Thymus (tissue), 11 donors: ENCODE measurements around the gene TMPRSS4. TPM values are rescaled to one million over a fixed set of nuclear protein-coding genes. Genes with fewer than 3 reads are reported as not detected.

ENCODE experiments used
- DNase-seq, 9 donors: peaks; one replicate each; pipeline ENCODE4 v3.0.0-alpha.2; 2013; ENCODE audit warnings: low spot score in 9 of 9, low read depth in 6 of 9, missing footprints in 1 of 9
- H3K27ac ChIP-seq, 2 donors: one replicate each; pipeline ENCODE4 v1.5.1; 2013; ENCODE audit warnings: control low read depth in 1 of 2, low read depth in 1 of 2, low read length in 1 of 2, mild to moderate bottlenecking in 1 of 2, moderate library complexity in 1 of 2
- H3K27me3 ChIP-seq, 2 donors: one replicate each; pipeline ENCODE4 v1.5.1; 2013; ENCODE audit warnings: low read length in 1 of 2; ENCODE audit not compliant: control insufficient read depth in 2 of 2, insufficient read depth in 1 of 2
- H3K36me3 ChIP-seq, 2 donors: one replicate each; pipeline ENCODE4 v1.5.1; 2013; ENCODE audit warnings: low read length in 1 of 2, mild to moderate bottlenecking in 1 of 2, moderate library complexity in 1 of 2; ENCODE audit not compliant: control insufficient read depth in 2 of 2, insufficient read depth in 2 of 2
- H3K4me1 ChIP-seq, 2 donors: one replicate each; pipeline ENCODE4 v1.5.1; 2013; ENCODE audit warnings: low read length in 2 of 2; ENCODE audit not compliant: control insufficient read depth in 2 of 2, insufficient read depth in 2 of 2
- H3K4me3 ChIP-seq, 2 donors: one replicate each; pipeline ENCODE4 v1.5.1; 2013; ENCODE audit warnings: low read length in 2 of 2, control low read depth in 1 of 2, mild to moderate bottlenecking in 1 of 2
- H3K9me3 ChIP-seq, 2 donors: one replicate each; pipeline ENCODE4 v1.5.1; 2013; ENCODE audit warnings: low read length in 1 of 2, mild to moderate bottlenecking in 1 of 2; ENCODE audit not compliant: control insufficient read depth in 2 of 2, insufficient read depth in 1 of 2
- WGBS: extraction: QIAGEN DNeasy Blood & Tissue Kit; methylation state at CpG from one replicate; pipeline ENCODE4 v1.1.7; 2013; 5-methylcytosine and 5-hydroxymethylcytosine counted together
- polyA plus RNA-seq: library from polyadenylated mRNA; stranded (reverse); fragments of 200-250 nt; gene quantifications from one replicate; pipeline ENCODE4 v1.2.3, GENCODE V29; 2013
- total RNA-seq: library from RNA; stranded (reverse); fragments of 120-200 nt; gene quantifications from one replicate; pipeline ENCODE4 v1.2.4, GENCODE V29; 2013
- donor health status: healthy.

The TMPRSS4 gene
- total and polyA plus RNA-seq, 2 donors = 2.5 to 7.4 TPM

DNA sequence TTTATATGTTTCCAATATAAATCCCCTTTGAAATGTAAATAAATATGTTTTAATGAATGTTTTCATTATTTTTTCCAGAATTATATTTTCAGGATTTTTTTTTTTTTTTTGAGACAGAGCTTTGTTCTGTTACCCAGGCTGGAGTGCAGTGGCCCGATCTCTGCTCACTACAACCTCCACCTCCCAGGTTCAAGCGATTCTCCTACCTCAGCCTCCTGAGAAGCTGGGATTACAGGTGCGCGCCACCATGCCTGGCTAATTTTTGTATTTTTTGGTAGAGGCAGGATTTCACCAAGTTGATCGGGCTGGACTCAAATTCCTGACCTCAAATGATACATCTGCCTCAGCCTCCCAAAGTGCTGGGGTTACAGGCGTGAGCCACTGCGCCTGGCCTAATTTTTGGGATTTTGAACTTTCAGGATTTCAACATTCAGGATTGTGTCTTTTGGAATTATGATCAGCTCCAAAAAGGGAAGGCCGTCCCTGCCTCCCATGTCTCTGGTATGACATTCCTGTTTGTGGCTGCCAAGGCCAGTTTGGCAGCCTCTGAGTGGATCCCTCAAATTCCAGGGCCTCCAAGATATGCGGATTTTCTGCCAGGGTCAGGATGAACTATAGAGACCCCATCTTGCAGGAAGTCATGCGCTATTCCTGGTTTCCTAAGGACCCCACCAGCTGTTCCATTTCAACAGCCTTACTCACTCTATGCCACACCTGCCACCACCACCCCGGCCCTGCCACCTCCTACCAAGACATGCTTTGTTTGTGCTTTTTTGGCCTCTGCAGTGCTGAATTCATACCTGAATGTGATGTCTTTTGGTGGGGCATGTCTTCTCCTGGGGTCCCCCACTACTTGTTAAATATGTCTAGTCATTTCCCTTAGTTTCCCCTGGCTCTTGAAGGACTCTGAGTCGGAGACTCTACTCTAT, 21.9 kb upstream of the TMPRSS4 start:
- DNase-seq = no peak
- peaks cover 28 to 40% of the 10 kb centered on the region in 2 donors for H3K4me1 ChIP-seq
- H3K36me3 ChIP-seq = no peaks in the 10 kb centered on the region
- WGBS = 96% methylated on average over 12 of the region's 12 CpGs
- no peak overlapping the region for H3K27ac ChIP-seq
- peaks cover 0 to 2% of the 10 kb centered on the region in 2 donors for H3K27me3 ChIP-seq
- no peak overlapping the region for H3K4me3 ChIP-seq
- no peaks in the 10 kb centered on the region for H3K9me3 ChIP-seq

DNA sequence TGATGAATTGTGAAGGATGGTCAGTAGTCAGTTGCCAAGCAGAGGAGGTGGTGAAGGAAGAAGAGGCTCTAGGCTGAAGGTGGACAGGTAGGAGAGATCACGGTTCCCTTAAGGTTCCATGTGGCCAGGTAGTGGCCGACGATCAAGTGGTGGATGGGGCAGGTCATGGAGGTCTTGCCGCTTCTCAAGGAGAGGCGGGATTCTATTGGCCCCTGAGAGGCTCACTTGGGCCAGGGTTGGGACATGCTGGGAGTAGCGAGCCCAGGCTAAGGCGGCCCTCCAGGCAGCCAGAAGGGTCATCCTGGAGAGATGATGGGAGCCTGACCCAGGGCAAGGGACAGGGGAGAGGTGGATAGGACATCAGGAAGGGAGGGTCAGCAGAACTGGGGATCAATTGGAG, 20.9 kb upstream of the TMPRSS4 start:
- H3K9me3 ChIP-seq = no peaks in the 10 kb centered on the region
- H3K4me1 ChIP-seq = peaks cover 20 to 30% of the 10 kb centered on the region in 2 donors
- H3K27me3 ChIP-seq = peaks cover 0 to 2% of the 10 kb centered on the region in 2 donors
- H3K36me3 ChIP-seq = no peaks in the 10 kb centered on the region
- no peak overlapping the region for H3K4me3 ChIP-seq
- no peak overlapping the region for H3K27ac ChIP-seq
- over 99% methylated on average over 7 of the region's 7 CpGs for WGBS
- DNase-seq = no peak

GRCh38 chr11:118056806-118057205, 20.1 kb upstream of the TMPRSS4 start:
- H3K9me3 ChIP-seq = no peaks in the 10 kb centered on the region
- peaks cover 12 to 21% of the 10 kb centered on the region in 2 donors for H3K4me1 ChIP-seq
- DNase-seq = no peak
- 45% methylated on average over 8 of the region's 8 CpGs for WGBS
- H3K4me3 ChIP-seq = no peak overlapping the region
- peaks cover 0 to 2% of the 10 kb centered on the region in 2 donors for H3K27me3 ChIP-seq
- H3K36me3 ChIP-seq = no peaks in the 10 kb centered on the region
- no peak overlapping the region for H3K27ac ChIP-seq

GRCh38 chr11:118057251-118058145, 19.4 kb upstream of the TMPRSS4 start:
- 97% methylated on average over 14 of the region's 14 CpGs for WGBS
- no peaks in the 10 kb centered on the region for H3K9me3 ChIP-seq
- no peak for DNase-seq
- no peaks in the 10 kb centered on the region for H3K36me3 ChIP-seq
- H3K4me1 ChIP-seq = peaks cover 5 to 14% of the 10 kb centered on the region in 2 donors
- H3K27me3 ChIP-seq = peaks cover 0 to 2% of the 10 kb centered on the region in 2 donors
- no peak overlapping the region for H3K27ac ChIP-seq
- no peak overlapping the region for H3K4me3 ChIP-seq

DNA sequence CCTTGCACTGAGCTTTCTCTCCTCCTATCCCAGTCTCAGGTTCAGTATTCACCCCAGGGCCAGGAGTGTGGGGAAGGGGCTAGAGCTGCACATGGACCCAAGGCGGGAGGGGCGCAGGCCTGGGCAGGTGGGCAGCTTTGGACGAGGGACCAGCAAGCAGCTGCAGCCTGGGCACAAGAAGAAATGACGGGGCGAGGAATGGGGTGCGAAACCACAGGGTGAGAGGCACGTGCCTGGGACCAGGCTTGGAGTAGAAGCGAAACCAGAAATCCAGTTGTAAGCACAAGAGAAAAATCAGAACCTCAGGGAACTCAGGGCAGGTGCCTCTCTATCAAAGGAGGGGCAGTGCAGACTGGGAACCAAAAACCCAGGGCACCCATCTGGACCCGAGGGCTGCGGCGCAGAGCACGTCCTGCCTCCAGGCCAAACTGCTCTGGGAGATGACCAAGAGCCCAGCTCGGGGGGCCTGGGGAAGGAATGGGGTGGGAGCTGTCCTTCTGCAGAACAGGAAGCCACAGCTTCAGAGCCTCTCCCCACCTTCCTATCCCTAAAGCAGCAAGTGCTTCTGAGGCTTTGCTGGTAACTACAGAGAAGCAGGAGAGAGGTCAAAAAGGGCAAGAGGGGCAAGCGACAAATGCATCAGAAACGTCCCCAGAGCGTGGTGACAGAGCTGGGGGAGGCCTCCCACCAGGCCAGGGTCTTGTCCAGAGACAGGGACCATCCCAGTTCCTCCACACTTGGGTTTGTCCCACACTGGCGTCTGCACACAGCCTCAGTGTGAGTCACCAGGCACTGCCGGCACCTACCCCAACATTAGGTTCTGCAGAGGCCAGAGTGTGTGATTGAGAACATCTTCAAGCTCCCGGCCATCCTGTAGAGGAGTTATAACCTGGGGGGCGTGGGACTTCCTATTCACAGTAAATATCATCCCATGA, 18.3 kb upstream of the TMPRSS4 start:
- Histone ChIP-seq H3K4me3 (no peak overlapping the region), H3K9me3 (no peaks in the 10 kb centered on the region), H3K4me1 (peaks cover 0 to 4% of the 10 kb centered on the region in 2 donors), H3K36me3 (no peaks in the 10 kb centered on the region), H3K27me3 (peaks cover 0 to 2% of the 10 kb centered on the region in 2 donors), H3K27ac (no peak overlapping the region)
- 83% methylated on average over 20 of the region's 20 CpGs for WGBS
- no peak for DNase-seq

DNA sequence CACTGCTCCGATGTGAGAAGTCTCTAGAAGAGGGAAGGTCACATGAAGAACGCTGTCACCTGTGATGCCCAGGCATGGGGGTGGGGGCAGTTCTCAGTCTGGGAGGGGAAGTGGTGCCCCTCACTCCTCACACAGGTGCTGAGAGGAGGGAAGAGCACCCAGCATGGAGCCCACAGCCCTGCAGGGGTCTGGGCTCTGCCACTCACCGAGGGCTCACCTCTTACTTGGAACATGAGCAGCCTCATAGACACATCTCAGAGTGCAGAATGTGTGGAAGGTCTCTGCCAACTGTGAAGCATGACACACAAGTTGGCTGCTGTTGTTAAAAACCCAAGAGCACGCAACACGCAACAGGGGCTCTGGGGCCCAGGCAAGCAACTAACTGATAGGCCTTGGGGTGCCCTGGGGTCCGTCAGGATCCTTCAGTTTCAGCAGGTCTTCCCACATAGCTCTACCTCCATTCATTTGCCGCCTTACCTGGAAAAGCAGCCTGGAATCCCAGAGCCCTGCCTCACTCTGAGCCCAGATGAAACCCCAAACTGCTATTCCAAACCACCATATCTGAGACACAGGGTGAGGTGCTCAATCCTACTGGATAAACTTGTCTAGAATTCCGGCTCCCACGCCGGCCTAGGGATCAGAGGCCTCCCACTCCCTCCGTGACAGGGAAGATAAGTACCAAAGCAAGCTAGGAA, 17.5 kb upstream of the TMPRSS4 start:
- WGBS = 91% methylated on average over 11 of the region's 11 CpGs
- Histone ChIP-seq H3K9me3 (no peaks in the 10 kb centered on the region), H3K27me3 (peaks cover 0 to 2% of the 10 kb centered on the region in 2 donors)

DNA sequence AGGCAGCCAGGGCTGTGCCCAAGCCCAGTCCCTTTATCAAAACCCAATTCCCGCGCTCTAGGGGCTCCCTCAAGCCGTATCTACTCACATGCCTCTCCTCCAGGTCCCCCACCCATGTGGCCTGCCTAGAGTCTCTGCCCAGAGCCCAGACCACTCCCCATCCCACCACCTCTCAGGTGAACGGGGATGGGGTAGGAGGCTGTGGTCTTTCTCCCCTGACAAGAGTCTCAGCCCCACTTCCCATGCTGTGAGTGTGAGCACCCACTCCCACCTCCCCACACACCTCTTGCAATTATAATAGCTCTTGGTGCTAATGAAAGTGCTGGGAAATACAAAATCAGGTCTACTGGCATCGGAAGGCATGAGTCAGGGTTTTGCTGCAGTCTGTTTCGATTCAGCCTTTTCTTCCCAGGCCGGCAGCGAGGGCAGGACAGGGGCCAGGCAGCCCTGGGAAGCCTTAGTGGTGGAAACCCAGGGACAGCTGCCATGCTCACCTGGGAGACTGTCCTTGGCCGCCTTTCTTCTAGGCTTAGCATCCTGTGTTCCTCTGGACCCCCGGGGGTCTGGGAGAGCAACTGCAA, 16.7 kb upstream of the TMPRSS4 start:
- no peak overlapping the region for H3K4me3 ChIP-seq
- no peaks in the 10 kb centered on the region for H3K36me3 ChIP-seq
- H3K27ac ChIP-seq = no peak overlapping the region
- H3K27me3 ChIP-seq = peaks cover 0 to 2% of the 10 kb centered on the region in 2 donors
- DNase-seq = no peak
- 97% methylated on average over 10 of the region's 10 CpGs for WGBS
- no peaks in the 10 kb centered on the region for H3K9me3 ChIP-seq
- peaks cover 0 to 3% of the 10 kb centered on the region in 2 donors for H3K4me1 ChIP-seq

More for the DNA sequence above, 17.5 kb upstream of the TMPRSS4 start:
- Histone ChIP-seq H3K27ac (no peak overlapping the region), H3K4me3 (no peak overlapping the region), H3K36me3 (no peaks in the 10 kb centered on the region), H3K4me1 (peaks cover 0 to 3% of the 10 kb centered on the region in 2 donors)
- DNase-seq = no peak

- DNase-seq = no peak
These were observed 16.0 kb upstream of the TMPRSS4 start for GRCh38 chr11:118060869-118061268.

More at GRCh38 chr11:118060869-118061268, 16.0 kb upstream of the TMPRSS4 start:
- H3K9me3 ChIP-seq = no peaks in the 10 kb centered on the region
- H3K4me1 ChIP-seq = peaks cover 0 to 3% of the 10 kb centered on the region in 2 donors
- H3K27ac ChIP-seq = no peak overlapping the region
- 75% methylated on average over 7 of the region's 7 CpGs for WGBS
- H3K36me3 ChIP-seq = no peaks in the 10 kb centered on the region
- H3K27me3 ChIP-seq = peaks cover 0 to 2% of the 10 kb centered on the region in 2 donors
- no peak overlapping the region for H3K4me3 ChIP-seq
